Stimulated activated CD4-positive, alpha-beta T cell treated with anti-CD3 and anti-CD28 coated beads, Interleukin-2, amount 100 ng/mL, for 4 hours (primary cell): ENCODE results near the gene CELA3A.
"Not testable (repeated sequence)": the region's sequence is repeated elsewhere in the genome, so short reads cannot be mapped to it uniquely, and the experiment has no call there.

Source experiments
- DNase-seq: peaks from one replicate; pipeline ENCODE4 v3.0.0-alpha.2; 2020; ENCODE audit warnings: low read depth

Gene CELA3A

DNA sequence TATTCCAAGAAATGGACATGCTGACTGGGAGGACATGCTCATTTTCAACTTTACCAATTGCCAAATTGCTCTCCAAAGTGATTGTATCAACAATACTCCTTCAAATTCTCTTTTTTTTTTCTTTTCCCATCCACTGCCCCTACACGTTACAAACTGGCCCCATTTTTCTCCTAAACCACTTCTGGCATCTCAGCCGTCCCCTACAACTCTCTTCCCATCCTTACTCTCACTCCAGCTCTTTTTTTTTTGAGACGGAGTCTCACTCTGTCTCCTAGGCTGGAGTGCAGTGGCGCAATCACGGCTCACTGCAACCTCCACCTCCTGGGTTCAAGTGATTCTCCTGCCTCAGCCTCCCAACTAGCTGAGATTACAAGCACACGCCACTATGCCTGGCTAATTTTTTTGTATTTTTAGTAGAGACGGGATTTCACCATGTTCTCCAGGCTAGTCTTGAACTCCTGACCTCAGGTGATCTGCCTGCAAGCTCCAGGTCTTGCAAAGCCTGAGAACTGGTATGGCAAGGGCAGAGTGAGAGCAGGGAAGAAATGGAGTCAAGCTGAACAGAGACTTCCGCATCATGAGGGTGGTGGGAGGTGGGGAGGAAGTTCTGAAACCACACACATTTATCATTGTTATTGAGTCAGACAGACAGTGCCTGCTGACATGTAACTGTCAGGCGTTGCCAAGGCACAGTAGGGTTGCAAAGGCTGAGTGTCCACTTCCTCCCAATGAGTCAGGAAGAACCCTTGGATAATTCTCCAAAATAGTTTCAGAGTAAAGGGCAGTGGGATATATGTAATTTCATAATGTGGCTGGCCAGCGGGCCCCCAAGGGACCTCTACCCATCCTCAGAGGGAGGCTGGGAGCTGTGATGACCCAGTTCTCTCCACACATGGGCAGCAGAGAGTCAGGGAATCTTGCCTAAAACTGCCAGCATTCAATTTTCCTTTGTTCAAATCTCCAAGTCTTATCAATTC is 17.4 kb downstream of the CELA3A start:
- peak; percentile 59 for DNase-seq

DNA sequence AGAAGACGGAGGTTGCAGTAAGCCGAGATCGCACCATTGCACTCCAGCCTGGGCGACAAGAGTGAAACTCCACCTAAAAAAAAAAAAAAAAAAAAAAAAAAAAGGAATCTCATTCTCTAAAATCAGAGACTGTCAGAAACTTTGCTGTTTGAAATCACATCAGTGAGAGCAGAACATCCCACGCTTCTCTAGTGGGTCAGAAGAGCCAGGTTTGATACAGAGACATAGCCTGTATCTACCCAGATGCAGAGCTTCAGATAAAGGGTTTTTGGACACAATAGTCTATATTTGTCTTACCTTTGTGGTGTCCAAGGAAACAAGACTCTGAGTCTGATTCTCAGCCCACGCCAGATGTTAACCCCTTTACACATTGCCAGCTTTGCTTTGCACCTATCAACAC is 19.6 kb downstream of the CELA3A start:
- no peak for DNase-seq

DNA sequence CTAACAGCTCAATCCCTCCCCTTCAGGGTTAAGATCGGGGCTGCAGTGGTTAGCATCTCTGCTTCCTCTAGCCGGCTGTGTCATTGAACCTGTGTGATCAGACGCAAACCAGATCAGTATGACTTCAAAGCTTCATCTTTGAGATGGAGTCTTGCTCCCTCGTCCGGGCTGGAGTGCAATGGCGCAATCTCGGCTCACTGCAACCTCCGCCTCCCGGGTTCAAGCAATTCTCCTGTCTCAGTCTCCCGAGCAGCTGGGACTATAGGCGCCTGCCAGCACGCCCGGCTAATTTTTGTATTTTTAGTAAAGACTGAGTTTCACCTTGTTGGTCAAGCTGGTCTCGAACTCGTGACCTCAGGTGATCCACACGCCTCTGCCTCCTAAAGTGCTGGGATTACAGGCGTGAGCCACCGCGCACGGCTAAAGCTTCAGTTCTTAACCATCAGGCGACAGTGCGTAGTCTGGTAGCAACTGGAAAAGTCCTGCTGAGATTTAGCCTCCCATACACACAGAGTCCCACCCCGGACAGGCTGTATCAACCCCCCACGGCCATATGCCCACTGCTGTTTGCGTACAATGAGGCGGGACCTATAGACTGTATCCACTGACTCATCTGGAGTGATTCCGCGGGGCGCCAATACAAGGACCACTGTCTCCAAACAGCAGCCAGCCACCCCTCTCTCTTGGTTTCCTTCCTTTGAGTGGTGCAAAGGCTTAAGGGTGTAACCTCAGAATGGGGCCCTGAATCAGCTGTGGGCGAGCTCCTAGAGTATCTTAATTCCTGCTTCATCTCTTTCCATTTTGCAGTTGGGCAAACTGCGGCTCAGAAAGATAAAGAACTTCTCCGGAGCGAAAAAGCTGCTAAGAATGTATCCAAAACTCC is 23.3 kb downstream of the CELA3A start:
- DNase-seq: peak; percentile 44

DNA sequence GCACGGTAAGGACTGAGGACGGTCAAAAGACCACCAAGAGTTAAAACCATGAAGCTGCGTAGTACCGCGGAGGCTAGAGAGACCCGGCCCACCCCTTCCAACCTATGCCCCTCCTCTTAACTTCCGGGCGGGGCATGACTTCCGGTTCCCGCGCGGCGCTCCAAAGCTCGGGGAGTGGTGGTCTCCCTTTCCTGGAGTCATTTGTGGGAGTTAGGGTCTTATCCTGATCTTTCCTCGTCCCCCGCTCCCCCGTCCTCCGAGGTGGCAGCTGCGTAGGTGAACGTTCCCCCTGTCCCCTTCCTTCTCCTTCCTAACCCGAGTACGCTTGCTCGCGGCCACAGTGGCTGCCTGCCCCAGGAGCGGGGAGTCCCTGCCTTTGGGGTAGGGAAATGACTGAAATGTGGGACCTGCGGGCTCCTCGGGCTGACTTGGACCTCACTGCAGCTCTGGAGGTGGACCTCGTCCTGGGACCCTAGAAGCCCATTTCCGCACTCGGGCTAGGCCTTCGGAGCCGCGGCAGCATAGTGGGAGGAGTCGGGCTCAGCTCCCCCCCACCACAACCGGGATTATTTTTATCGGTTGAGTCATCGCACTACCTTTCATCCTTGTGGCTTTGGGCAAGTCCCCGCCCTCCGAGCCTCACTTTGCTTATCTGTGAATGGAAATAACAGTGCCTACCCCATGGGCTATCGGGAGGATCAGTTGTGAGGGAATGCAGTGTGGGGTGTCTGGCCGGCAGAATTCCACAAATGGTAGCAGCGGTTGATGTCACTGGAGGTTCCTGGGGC is 24.1 kb downstream of the CELA3A start:
- DNase-seq: peak; percentile 89

GRCh38 chr1:22026924-22027289 is 25.4 kb downstream of the CELA3A start:
- no peak for DNase-seq

DNA sequence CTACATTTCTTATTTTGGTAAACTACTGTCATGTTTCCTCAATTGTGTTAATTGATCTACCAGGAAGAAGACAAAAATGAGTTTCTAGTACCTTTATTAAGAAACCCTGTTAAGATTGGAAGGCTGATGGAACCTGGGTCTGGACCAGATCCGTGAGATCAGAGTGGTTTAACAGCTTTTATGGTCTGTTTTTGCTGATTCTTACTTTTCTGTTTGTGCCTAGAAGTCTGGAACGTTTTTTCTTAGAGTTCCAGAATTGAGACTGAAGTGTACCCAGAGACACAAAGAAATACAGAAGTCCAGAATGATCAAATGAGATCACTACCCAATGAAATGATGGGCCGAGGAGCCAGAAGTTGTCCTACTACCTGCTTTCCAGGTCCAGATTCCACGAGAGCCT is 28.6 kb downstream of the CELA3A start:
- no peak for DNase-seq

DNA sequence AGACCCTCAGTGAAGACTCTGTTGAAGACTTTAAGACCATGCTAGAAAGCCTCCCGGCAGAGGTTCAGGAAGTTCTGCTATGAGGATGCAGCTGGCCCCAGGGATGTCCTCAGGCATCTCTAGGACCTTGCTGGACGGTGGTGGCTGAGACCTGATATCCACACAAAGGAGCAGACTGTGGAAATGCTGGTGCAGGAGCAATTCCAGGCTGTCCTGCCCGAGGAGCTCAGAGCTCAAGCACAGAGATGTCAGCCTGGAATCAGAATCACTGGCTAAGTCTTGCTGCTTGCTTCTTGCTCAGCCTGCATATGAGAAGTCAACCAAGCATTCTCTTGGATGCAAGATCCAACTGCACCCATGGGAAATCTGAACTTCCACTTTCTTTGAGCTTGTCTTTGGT is 29.0 kb downstream of the CELA3A start:
- no peak for DNase-seq

- DNase-seq: no peak
These were observed 29.9 kb downstream of the CELA3A start for GRCh38 chr1:22031214-22031962.

DNA sequence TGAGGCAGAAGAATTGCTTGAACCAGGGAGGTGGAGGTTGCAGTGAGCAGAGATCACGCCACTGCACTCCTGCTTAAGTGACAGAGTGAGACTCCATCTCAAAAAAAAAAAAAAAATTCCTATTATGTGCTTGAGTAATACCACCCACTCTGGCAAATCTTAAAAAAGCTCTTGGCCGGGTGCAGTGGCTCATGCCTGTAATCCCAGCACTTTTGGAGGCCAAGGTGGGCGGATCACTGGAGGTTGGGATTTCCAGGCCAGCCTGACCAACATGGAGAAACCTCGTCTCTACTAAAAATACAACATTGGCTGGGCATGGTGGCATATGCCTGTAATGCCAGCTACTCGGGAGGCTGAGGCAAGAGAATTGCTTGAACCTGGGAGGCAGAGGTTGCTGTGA is 33.4 kb downstream of the CELA3A start:
- not testable (repeated sequence) for DNase-seq

- no peak for DNase-seq
These were observed 36.1 kb downstream of the CELA3A start for GRCh38 chr1:22037520-22037919.

DNA sequence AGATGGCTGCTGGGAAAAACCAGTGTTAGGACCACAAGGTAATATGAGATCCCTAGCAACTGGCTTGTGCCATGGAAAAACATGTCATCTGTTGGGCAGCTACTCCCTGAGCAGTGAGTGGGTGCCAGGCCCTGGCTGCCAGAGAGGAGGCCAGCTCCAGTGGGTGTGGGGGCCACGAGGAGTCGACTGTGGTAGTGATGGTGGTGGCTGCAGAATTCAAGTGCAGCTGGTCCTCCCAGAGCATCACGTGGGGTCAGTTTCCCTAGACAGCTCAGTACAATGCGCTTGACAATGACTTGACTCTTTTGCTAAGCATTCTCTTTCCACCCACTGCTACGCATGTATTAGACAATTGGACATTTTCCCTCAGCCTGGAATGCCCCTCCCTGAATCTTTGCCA is 36.6 kb downstream of the CELA3A start:
- no peak for DNase-seq

GRCh38 chr1:22039594-22040285 is 38.3 kb downstream of the CELA3A start:
- peak; percentile 69 for DNase-seq

DNA sequence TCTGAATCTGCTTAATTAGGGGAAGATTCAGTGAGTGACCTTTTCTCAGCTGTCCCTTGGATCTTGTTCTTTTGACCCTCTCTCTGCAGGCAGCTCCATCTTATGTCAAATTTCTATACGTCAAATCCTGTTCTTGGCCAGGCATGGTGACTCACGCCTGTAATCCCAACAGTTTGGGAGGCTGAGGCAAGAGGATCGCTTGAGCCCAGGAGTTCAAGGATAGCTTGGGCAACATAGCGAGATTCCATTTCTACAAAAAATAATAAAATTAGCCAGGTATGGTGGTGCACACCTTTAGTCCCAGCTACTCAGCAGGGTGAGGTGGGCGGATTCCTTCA is 38.8 kb downstream of the CELA3A start:
- DNase-seq: no peak

- no peak for DNase-seq
These were observed 40.0 kb downstream of the CELA3A start for GRCh38 chr1:22041505-22041904.

DNA sequence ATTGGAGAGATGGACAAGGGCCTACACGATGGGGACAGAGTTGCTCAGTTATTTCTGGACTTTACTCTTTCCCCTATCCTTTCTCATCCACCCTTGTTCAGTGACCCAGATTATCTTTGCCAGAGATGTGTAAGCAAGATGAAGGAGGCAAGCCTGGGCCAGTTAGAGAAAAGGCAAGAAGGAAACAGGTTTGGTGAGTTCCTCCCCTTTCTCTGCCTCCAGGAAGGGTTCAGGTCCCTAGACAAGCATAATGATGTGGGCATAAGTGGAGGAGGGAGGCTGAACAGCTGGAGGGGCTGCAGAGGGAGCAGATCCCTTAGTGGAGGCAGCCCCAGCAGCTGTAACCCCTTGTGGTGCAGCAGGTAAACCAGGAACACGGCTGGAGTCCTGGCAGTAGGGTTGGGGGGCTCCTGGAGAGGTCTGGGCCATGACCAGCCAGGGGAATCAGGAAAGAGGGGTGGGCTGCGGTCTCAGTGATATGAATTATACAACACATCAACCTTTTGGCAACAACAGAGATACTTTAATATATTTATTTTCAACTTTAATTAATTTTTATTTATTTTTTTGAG is 41.8 kb downstream of the CELA3A start:
- DNase-seq: no peak

- no peak for DNase-seq
These were observed 43.4 kb downstream of the CELA3A start for GRCh38 chr1:22044690-22045420.

- DNase-seq: no peak
These were observed 44.3 kb downstream of the CELA3A start for GRCh38 chr1:22045604-22046228.

GRCh38 chr1:22048351-22049192 is 47.1 kb downstream of the CELA3A start:
- no peak for DNase-seq
